GM12801 (cell line): Measurements from ENCODE around the gene HTR7.

Source experiments
- CTCF ChIP-seq: IDR thresholded peaks from one replicate; pipeline ENCODE4 v1.5.1; 2011; ENCODE audit warnings: control low read depth; ENCODE audit not compliant: insufficient read length; ENCODE audit errors: extremely low read depth

Gene HTR7

GRCh38 chr10:90743291-90743690 is 114.5 kb downstream of the HTR7 start:
- no peak for TF ChIP-seq CTCF

- no peak for TF ChIP-seq CTCF
Measured at GRCh38 chr10:90741926-90742565, 115.8 kb downstream of the HTR7 start.

- TF ChIP-seq CTCF = no peak
Measured at GRCh38 chr10:90740265-90740664, 117.6 kb downstream of the HTR7 start.

- no peak for TF ChIP-seq CTCF
Measured at GRCh38 chr10:90738885-90739284, 119.0 kb downstream of the HTR7 start.

GRCh38 chr10:90734415-90734814 is 123.4 kb downstream of the HTR7 start:
- no peak for TF ChIP-seq CTCF

GRCh38 chr10:90732581-90732980 is 125.3 kb downstream of the HTR7 start:
- TF ChIP-seq CTCF = no peak

- no peak for TF ChIP-seq CTCF
Measured at GRCh38 chr10:90723416-90724068, 134.3 kb downstream of the HTR7 start.
